ENCODE measurements around the gene EHF. TPM values are rescaled to one million over a fixed set of nuclear protein-coding genes. Genes with fewer than 3 reads are reported as not detected.
"Not testable (repeated sequence)": the region's sequence is repeated elsewhere in the genome, so short reads cannot be mapped to it uniquely, and the experiment has no call there.

The EHF gene
- 0.27 TPM in 1 of 2 replicates, not detected in the other for total RNA-seq (2014; rRNA removed; shearing (Covaris generic))
- 0.05 TPM in 1 of 2 replicates, not detected in the other for polyA plus RNA-seq (2015; cell fraction: cytosol; rRNA removed)
- not detected in 2 replicates for polyA plus RNA-seq (2015; cell fraction: nucleus; rRNA removed)

DNA sequence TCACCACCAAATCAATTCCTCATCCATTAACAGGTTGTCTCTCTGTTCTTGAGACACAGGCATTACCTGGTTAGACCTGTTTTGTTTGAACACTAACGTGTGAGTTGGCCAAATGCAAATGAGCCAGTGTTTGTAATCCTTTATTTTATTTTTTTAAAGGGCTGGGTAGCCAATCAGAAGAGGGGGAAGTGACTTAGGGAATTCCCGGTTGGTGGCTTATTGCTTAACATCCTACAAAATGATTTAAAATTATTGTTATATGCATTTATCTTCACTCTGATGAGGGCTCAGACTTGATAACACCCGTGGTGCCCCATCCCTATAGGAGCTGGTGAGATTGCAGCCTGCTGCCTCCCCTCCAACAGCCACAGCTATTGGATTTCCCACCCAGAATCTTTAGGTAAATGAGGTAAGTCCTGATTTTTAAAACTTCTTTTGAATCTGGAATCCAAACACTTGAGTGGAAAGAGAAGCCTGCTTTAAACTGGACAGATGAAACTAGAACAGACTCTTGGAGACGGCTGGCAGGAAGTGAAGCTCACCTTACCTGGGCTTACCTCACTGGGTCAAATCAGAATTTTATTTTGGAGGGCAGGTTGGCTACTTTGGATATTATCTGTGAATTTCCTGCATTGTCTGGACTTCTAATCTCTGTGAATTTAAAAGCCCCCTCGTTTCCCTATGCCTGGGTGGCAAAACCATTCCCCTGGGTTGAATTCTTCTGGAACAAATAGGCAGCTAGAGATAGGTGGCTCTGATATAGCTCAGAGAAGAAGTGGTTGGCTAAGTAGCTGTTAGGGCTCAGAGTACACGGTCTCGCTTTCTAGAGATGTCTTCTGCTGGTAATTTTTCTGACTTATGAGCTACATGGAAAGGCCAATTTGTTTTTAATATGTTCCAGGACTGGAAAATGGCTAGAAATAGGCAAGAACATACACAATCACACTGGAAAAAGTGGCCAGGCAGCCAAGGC lies at the start of gene EHF:
Gene EHF, plus strand, starts transcription at position 274 of the 973 bp plus-strand sequence. CDS start 21,538 bp downstream, outside the sequence.
- DNase-seq (ENCODE audit: low read depth) = no peak

DNA sequence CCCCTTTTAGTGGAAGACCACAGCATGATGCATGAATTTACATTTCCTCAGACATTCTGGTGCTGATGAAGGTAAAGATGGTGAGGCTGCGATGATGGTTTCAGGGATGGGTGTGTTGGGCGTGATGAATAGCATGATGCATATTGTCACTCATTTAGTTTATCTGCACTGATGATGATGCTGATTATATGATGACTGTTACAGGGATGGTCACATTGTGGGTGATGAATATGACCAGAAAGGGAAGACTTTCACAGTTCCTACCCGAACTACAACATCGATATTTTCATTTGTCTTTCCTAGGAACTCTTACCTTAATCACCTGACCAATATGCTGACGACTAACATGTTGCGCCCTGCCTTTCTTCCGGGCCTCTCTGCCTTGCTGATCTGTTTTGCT lies 47.4 kb upstream of the EHF start:
- no peak for DNase-seq (ENCODE audit: low read depth)

DNA sequence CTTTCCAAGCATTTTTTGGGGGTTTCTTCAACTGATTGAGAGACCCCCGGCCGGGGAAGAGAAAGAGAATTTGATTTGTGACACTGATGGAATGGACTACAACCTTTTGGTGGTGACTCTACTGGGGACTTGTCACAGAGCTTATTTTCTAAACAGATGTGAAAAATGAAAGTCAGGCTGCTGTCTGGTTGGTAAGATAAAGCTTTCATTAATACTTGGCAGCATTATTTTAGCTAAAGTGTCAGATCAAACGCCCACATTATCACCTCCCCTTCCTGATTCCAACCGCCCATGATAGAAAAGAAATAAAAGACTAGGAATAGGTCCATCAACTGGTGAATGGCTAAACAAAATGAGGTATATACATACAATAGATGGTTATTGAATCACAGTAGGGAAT lies 45.6 kb upstream of the EHF start:
- no peak for DNase-seq (ENCODE audit: low read depth)

DNA sequence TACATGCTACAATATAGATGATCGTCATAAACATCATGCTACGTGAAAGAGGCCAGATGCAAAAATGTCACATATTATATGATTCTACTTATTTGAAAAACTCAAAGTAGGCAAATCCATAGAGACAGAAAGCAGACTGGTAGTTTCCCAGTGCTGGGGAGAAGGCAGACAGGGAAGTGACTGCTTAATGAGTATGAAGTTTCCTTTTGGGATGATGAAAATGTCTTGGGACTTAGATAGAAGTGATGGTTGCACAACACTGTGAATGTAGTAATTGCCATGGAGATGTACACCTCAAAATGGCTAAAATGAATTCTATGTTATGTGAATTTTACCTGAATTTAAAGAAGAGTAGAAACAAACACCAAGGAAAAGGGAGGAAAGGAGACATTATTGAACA lies 45.2 kb upstream of the EHF start:
- no peak for DNase-seq (ENCODE audit: low read depth)

DNA sequence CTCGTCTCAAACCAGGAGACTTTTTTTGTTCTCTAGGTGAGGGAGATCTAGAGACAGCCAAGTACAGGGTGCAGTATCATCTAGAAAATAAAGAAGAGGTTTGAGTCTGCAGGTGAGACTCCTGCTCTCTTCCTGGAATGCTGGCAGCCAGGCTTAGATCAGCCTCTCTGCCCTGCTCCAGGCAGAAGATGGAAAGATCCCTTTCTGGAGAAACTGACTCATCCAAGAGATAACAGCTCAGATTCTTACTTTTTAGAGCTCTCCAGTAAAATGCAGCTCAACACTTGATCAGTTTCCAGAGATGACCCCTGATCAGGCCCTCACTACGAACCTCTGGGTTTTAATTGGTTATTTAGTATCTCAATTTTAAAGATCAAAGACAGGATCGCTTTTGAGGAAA lies 44.6 kb upstream of the EHF start:
- DNase-seq (ENCODE audit: low read depth) = no peak

DNA sequence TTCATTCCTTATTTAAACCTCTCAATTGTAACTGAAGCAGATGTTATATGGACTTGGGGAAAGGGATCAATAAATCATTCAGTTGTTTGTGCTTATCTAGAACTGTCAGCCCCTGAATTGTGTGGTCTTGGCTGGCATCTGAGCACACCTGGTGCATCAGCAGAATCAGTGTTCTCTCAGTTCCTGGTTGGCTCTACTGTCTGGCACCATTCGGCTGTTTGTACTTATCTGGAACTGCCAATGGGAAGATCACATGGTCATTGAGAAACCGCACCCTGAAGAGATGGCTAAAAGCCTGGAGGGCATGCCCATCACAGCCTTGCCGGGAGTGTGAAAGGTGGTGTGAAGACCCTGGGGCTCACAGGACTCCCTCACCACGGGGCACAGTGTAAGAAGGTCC lies 37.1 kb upstream of the EHF start:
- no peak for DNase-seq (ENCODE audit: low read depth)

DNA sequence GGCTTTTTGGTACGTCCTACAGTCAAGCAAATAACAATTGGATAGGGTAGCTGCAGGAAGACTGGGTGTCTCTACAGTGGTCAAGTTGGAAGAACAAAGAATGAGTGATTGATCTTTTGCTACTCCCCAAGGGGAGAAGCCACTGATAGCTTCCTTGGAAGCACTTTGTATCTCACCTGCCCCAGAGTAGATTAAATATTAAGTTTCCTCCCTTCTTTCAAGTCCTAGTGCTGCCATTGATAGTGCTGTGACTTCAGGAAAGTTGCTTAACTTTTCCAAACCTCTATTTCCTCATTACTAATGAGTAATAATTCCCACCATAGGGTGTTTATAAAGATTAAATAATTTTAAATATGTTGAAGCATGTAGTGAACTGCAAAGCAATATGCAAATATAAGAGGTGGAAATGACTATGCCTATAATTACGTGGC lies 35.6 kb upstream of the EHF start:
- DNase-seq (ENCODE audit: low read depth) = no peak

DNA sequence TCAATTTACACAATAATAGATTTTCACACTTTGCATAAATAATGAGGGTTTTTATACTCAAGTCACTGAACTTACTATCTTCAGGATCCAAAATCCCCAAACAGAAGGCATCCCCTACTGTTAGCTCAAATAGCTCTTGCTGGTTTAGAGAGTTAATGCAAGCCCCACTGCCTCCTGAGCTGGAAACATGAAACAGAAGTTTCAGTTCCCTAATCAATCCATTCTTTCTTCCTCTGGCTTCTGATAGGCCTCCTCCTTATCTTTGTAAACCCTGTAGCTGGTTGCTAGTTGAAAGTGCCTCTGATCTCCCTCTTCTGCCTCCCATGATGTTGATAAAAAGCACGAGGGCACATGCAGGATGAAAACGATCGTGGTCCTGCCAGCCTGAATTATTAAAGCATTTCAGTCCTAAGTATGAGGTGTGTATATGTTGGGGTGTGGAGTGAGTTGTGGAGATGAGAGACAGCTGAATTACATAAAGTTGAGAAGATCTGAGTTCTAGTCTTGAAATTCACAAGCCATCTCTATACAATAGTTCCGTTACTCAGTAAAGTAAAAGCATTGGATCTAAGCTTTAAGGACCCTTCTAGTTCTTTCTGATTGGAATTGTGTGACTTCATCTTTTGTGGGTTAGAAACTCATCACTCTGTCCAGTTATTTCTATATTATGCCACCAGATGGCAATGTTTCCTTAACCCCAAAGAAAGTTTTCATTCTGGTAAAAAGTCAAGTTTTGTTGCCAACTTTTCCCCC lies 35.0 kb upstream of the EHF start:
- DNase-seq (ENCODE audit: low read depth) = peak; percentile 82

DNA sequence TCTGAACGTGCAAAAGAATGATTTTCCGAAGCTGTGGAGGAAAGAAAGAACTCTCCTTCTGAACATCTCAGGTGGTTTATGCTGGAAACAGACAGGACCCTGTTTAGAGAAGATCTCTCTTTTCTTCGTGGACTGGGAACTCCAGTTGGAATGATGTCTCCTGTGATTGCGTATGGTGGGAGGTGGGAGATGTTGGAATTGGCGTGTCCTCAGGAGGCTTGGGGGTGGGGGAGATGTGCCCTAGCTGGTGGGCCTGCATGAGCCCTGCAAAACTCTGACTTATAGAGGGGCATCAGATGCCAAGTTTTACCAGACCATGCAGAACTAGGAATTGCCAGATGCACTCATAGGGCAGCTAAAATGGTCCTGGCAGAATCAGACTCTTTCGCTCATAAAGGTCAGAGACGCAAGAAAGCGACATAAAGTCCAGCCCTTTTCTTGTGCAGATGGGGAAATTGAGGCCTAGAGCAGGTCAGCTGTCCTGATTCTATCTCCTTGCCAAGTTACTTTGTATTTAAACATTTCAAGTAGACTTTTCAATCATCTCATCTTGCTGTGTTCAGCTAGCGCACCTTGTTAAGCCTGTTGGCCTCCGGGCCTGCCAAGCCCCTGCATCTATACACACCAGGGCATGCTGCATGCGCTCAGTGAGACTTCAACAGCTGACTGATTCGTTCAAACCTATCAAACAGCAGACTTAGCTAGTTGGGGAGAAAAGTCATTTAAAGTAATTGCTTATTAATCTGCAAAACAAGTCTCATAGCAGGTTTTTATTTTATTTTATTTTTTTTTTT lies 34.2 kb upstream of the EHF start:
- DNase-seq (ENCODE audit: low read depth) = no peak

DNA sequence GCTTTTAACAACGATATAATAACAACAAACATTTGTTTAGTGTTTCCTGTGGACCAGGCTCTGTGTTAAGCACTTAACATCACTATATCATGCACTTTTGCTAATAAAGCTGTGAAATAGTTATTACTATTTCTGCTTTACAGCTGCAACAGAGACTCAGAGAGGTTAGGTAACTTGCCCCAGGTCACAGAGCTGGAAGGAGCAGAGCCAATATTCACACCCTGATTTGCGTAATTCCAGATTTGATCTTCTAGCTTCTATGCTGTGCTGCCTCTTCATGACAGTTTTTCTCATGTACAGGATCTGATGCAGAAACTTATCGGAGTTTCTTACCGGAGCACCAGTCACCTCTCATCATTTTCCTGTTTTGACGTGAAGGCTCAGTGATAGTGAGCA lies 33.6 kb upstream of the EHF start:
- DNase-seq (ENCODE audit: low read depth) = no peak

DNA sequence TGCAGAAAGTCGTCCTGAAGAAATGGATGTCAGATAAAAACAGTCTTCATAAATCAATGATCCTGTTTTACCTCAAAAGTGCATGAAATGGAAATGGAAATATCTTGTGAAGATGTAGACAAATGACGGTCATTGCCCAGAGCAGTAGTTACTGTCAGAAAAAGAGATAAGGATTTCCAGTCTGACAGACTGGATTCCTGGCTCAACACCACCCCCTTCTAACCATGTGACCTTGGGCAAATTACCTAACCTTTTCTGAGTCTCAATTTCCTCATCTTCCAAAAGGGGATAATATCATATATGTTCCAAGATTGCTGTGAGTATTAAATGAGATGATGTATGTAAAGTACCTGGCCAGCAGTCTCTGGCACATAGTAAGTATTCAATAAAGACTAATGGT lies 32.9 kb upstream of the EHF start:
- DNase-seq (ENCODE audit: low read depth) = no peak

DNA sequence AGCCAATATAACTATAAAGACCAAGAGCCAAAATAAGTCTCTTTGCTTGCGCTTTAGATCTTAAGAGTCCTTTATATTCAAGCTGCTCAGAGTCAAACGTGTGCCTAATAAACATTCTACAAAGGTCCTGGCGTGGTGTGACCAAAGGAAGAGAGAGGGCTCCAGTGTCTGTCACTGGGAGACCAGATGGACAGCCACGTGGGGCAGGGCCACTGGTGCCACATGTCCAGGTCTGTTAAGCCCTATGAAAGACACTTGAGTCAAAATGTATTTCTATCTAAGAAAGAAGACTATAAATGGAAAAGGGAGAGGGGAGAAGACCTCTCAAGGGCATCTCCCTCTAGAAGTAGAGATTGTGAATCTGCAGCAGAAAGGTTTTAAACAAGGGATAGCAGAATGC lies 32.2 kb upstream of the EHF start:
- DNase-seq (ENCODE audit: low read depth) = no peak

DNA sequence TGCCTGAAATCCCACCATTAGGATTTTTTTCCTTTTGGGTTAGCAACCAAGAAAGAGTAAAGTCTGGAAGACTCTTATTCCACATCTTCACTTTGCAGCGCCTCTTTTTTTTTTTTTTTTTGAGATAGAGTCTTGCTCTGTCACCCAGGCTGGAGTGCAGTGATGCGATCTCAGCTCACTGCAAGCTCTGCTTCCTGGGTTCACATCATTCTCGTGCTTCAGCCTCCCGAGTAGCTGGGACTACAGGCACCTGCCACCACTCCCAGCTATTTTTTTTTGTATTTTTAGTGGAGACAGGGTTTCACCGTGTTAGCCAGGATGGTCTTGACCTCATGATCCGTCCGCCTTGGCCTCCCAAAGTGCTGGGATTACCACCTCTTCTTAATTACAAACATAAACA lies 31.7 kb upstream of the EHF start:
- not testable (repeated sequence) for DNase-seq (ENCODE audit: low read depth)

DNA sequence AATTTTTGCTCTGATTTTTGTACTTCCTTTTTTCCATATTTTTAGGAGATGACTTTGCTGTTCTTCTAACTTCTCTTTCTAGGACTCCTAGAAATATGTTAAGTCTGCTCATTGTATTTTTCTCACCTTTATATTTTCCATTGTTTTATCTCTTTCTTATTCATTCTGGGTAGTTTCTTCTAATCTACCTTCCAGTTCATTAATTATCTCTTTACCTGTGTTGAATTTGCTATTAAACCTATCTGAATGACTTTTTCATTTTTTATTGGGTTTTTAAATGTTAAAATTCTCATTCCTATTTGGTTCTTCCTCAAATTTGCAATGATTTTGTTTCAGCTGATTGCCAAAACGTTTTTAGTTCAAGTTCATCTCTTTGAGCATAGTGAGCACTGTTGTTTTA lies 27.8 kb upstream of the EHF start:
- no peak for DNase-seq (ENCODE audit: low read depth)

DNA sequence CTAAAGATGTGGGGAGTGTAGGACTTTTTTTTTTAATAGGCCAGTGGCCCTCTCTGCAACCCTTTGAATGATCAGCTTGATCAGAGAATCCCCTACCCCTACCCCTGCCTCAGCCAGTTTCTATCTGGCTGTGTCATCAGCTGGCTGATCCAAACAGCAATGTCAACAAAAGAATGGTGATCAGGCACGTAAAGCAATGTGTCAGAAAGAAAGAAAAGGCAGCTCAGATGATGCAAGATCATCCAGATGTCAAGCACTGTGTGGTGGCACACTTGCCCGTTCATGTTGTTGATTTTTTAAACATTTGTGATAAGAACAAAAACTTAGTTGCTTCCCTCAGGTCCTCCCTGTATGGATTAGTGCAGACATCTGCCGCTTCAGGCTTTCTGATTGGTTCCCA lies 26.3 kb upstream of the EHF start:
- no peak for DNase-seq (ENCODE audit: low read depth)

DNA sequence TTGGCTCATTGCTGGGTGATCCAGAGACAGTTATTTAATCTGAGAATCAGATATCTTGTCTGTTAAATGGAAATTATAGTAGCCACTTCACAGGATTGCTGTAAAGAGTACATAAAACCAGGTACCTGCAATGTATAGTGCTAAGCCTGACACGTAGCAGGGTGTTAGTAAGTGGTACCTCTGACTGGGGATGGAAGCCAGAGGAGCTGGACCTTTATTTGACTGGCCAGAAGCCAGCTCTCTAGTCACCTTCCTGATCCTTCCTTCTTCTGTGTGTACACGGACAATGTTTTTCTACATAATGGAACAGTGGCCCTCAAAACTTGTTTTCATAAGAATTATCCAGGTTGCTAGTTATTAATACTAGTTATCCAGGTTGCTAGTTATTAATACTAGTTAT lies 25.5 kb upstream of the EHF start:
- no peak for DNase-seq (ENCODE audit: low read depth)

DNA sequence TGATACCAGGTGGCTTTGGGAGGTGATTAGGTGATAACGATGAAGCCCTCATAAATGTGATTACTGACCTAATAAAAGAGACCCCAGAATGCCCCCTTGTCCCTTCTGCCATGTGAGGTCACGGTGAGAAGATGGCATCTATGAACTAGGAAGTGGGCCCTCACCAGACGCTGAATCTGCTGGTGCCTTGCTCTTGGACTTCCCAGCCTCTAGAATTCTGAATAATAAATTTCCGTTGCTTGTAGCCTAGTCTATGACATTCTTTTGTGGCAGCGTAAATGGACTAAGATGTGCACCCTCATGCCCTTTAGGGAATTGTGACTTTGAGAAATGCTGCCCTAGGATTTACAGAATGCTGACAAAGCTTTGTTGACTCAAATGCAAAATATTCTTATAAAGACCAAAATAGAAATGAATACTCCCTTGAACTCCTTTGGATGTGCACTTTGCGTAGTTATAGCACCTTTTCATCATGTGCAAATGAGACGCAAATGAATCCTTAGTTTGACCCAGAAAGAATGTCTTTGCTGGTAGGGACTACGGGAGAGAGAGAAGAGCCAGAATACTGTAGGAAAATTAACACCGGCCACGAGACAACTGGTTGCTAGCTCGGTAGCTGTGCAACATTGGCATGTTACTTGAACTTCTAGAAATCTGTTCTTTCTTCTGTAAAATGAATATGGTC lies 24.8 kb upstream of the EHF start:
- DNase-seq (ENCODE audit: low read depth) = no peak

DNA sequence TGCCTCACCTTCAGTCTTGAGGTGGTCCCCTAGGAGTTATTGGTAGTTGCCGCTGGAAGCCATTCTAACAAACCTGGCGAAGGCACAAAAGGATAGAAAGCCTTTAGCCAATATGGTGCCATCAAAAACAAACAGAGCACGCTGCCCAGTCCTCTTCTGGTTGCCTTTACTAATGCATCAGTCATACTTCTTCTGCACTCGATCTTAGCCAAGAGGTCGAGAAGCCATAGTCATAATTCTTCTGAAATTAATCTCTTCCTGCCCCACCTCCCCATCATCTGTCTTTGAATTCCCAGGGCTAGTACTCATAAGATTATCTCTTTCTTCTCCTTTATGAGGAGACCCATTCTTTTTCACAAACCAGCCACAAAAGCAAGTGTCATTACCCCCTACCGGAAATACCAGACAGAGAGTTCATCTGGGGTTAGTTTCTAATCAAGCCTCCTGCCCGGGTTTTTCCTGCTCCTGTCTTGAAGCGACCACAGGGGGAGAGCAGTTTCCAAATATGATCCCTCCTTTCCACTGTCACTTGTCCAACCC lies 21.4 kb upstream of the EHF start:
- peak; percentile 98 for DNase-seq (ENCODE audit: low read depth)

DNA sequence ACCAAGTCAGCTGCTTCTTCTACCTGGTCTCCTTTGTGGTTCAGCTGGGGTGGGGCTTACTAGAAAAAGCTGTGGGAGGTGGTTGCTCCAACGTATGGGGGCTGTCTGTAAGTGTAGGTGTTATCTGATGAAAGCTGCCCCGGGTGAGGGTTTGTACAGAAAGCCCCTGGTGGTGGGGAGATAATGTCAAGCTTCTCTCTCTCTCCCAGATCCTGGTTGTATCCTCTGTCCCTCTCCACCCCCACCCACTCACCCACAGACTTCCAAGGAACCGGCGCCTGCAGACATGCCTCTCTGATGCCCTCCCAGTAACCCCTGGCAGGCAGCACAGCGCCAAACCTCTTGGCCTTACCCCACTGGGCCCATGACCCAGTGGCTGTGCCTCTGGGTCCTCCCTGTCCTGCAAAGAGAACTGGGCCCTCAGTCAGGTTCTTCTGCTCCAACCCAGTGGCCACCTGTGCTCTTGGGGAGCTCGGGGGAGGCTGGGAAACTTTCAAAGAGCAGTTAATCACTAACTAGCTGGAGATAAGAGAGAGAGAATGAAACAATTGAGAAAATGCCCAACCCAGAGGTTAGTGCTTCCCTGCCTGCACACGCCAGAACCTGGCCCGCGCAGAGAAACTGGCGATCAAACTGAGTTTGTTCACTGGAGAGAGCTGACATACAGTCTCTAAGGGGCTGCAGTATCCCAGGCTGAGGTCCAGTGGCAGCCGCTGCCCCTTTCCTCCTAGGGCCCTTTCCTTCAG lies 20.4 kb upstream of the EHF start:
- peak; percentile 13 for DNase-seq (ENCODE audit: low read depth)

DNA sequence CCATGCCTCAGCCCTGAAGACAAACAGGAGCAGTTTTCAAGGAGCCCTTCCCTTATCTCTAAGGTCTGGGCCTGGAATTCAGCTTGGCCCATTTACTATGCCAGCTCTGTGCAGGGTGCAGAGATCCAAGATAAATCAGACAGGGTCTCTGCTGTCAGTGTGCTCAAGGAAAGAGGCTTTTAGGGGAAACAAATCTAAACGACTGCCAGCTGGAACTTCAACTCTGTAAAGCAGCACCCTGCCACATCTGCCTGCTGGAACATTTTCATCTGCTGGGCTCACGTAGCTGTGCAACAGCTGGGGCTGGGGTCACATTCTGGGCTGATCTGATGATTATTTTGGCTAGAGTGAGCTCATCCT lies 19.8 kb upstream of the EHF start:
- no peak for DNase-seq (ENCODE audit: low read depth)

Data from HT1080 (cell line).